ENCODE data around the gene ARVCF. TPM values are rescaled to one million over a fixed set of nuclear protein-coding genes. Genes with fewer than 3 reads are reported as not detected.

ARVCF gene
- total RNA-seq, 1 donor from 2014 or later = 19.2 TPM

DNA sequence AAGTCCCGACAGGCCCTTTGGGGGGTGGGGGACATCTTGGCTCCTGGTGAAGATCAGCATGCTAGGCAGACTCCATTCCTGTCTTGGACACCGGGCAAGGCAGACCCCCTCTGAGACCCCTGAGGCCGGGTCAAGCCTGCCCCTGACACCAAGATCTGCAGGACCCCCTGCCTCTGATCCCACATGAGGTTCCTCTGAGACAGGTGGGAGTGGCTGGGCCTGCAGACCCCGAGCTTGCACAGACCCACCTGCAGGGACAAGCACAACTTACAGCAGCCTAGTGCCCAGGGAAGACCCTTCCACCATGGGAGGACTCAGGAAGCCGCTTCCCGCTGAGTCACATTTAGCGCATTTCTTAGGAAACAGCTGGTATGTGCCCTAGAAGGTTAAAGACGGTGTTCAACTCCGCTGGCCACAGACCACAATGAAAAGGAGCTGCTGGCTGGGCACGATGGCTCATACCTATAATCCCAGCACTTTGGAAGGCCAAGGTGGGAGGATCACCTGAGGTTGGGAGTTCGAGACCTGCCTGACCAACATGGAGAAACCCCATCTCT is 15.5 kb downstream of the ARVCF start:
- DNase-seq (ENCODE audit: low read depth) = no peak
- TF ChIP-seq CTCF (IDR thresholded peaks at IDR 0.05; ENCODE audit: insufficient read depth, low read length, severe bottlenecking) = no peak
- no peak for FAIRE-seq

DNA sequence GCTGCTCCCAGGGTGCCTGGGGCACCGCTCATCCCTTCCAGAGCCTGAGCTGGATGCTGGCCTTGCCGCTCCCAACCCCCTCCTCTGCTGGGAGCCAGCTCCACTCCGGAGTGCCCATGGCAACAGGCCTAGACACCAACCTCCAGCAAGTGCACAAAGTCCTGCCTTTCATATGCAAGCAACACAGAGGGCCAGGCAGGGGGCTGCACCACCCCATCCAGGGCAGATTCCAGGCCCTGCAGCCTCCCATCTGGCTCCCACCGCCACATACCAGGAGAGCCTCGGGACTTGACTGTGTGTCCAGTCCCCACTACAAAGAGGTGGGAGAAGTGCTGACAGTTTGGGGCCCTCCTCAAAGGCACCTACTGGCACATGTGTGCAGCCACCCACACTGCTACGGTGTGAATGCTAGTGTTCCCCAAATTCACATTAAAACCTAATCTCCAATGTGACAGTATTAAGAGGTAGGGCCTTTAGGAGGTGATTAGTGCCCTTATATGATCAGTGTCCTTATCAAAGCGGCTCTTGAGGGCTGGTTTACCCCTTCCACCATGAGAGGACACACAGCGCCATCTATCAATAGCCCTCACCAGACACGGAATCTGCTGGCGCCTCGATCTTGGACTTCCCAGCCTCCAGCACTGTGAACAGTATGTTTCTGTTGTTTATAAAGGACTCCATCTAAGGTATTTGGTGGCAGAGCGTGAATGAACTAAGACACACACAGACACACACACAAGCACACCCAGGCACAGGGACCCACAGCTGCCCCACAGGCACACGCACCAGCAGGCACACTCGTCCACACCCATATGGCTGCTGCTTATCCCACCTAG is 16.2 kb downstream of the ARVCF start:
- no peak for TF ChIP-seq CTCF (IDR thresholded peaks at IDR 0.05; ENCODE audit: insufficient read depth, low read length, severe bottlenecking)
- FAIRE-seq (no peak), DNase-seq (ENCODE audit: low read depth) (no peak)
- Histone ChIP-seq H3K27me3 (ENCODE audit: control insufficient read depth, insufficient read depth, low read length) (peaks cover 4% of the 10 kb centered on the region), H3K36me3 (ENCODE audit: control insufficient read depth, insufficient read depth, low read length) (no peaks in the 10 kb centered on the region), H3K4me3 (ENCODE audit: low read depth, low read length) (no peak overlapping the region)

More for the DNA sequence above, 15.5 kb downstream of the ARVCF start:
- Histone ChIP-seq H3K27me3 (ENCODE audit: control insufficient read depth, insufficient read depth, low read length) (peaks cover 4% of the 10 kb centered on the region), H3K4me3 (ENCODE audit: low read depth, low read length) (no peak overlapping the region), H3K36me3 (ENCODE audit: control insufficient read depth, insufficient read depth, low read length) (no peaks in the 10 kb centered on the region)

DNA sequence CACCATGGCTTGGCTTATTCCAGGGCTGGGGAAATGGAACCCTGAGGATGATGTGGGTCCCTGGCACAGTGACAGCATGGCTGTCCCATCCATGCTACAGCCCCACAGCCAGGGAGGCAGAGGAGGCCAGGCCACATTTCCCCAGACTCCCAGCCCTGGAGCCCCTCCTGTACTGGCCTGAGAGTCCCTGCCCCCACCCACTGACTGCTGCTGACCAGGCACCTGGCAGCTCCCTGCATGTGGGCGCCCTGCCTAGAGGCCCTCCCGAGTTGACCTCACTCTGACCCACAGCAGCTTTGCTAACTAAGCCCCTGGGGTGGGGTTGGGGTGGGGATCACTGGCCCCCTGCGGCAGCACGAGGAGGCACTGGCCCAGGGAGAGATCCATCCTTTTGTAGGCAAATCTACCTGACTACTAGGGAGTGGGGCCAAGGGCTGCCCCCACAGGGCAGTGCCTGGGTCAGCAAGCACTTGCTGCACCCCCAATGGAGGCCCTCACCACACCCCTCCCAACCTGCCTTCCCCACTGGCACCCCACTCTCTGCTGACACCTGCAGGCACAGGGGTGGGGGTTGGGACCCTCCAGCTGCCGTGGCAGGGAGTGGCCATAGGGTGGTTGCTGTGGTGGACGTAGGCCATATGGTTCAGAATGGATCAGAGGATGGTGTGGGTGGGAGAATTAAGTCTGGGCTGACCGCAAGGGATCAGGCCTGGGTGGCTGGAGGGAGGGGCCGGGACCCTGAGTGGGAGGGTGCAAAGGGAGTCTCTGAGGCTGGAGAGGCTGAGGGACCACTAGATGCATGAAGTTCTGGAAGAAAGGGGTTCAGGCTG is 17.4 kb downstream of the ARVCF start:
- no peak for TF ChIP-seq CTCF (IDR thresholded peaks at IDR 0.05; ENCODE audit: insufficient read depth, low read length, severe bottlenecking)
- DNase-seq (ENCODE audit: low read depth) = no peak
- no peak for FAIRE-seq
- Histone ChIP-seq H3K36me3 (ENCODE audit: control insufficient read depth, insufficient read depth, low read length) (no peaks in the 10 kb centered on the region), H3K4me3 (ENCODE audit: low read depth, low read length) (no peak overlapping the region), H3K27me3 (ENCODE audit: control insufficient read depth, insufficient read depth, low read length) (peaks cover 4% of the 10 kb centered on the region)

DNA sequence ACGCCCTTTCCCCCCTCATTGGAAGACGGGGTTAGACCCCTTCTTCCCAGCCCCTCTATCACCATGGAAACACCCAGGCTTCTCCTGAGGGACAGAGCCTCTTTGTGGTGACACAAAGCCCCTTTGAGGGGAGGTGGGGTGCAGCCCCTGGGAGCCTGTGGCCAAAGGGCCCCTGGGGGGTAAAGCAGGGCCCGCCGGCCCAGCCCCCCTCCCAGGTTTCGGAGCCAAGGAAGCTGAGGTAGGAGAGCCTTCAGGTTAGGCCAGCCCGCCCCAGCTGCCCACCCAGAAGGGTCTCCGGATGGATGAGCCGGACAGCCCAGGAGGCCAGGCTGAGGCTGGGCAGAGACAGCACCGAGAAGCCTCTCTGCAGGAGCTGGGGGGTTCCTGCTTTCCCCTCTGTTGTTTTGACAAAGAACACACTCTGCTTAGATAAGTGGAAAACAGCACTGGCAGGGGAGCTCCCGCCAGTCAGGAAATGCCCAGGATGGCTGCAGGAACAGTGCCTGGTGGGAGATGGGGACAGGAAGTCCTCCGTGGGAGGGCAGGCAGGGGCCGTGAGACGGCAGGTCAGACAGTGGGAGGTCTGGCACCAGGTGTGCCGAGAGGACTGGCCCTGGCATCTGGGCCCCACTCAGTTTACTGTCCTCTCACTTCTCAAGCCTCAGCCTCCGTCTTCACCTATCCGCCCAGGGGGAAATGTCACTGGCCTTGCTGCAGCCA is 18.2 kb downstream of the ARVCF start:
- DNase-seq (ENCODE audit: low read depth) (no peak), FAIRE-seq (no peak)
- TF ChIP-seq CTCF (IDR thresholded peaks at IDR 0.05; ENCODE audit: insufficient read depth, low read length, severe bottlenecking) = no peak
- Histone ChIP-seq H3K27me3 (ENCODE audit: control insufficient read depth, insufficient read depth, low read length) (peaks cover 4% of the 10 kb centered on the region), H3K36me3 (ENCODE audit: control insufficient read depth, insufficient read depth, low read length) (no peaks in the 10 kb centered on the region), H3K4me3 (ENCODE audit: low read depth, low read length) (no peak overlapping the region)

GRCh38 chr22:19997561-19998231 is 18.9 kb downstream of the ARVCF start:
- Histone ChIP-seq H3K36me3 (ENCODE audit: control insufficient read depth, insufficient read depth, low read length) (no peaks in the 10 kb centered on the region), H3K27me3 (ENCODE audit: control insufficient read depth, insufficient read depth, low read length) (peaks cover 4% of the 10 kb centered on the region), H3K4me3 (ENCODE audit: low read depth, low read length) (no peak overlapping the region)
- FAIRE-seq (no peak), DNase-seq (ENCODE audit: low read depth) (no peak)
- TF ChIP-seq CTCF (IDR thresholded peaks at IDR 0.05; ENCODE audit: insufficient read depth, low read length, severe bottlenecking) = no peak
